SK-N-SH (cell line): ENCODE data around the gene FCHSD2. TPM values are rescaled to one million over a fixed set of nuclear protein-coding genes. Genes with fewer than 3 reads are reported as not detected.

ENCODE experiments used
- CTCF ChIA-PET: fragments of 300-600, 350-600 bp; formaldehyde crosslinking; extraction: SDS; loops from one replicate; lab custom pipeline; 2021; lab: Yijun Ruan, JAX
- POLR2A ChIA-PET: fragments of 350-600 bp; sonication (Branson Sonifier 250); formaldehyde crosslinking; extraction: SDS; loops from one replicate; lab custom pipeline; 2020; ENCODE audit warnings: antibody characterized with exemption, inconsistent platforms; lab: Yijun Ruan, JAX
- DNase-seq: peaks from one replicate; pipeline ENCODE4 v3.0.0; 2012
- H2AFZ ChIP-seq: fragments of 200-600 bp; sonication (generic); 2 replicates; pipeline ENCODE4 v1.8.1; 2016; ENCODE audit warnings: antibody characterized with exemption, mild to moderate bottlenecking, low read depth
- H3F3A ChIP-seq: fragments of 200-600 bp; sonication (generic); replicated peaks from 2 replicates; pipeline ENCODE3; 2016; ENCODE audit warnings: antibody characterized with exemption, mild to moderate bottlenecking; ENCODE audit not compliant: insufficient read depth
- H3K27ac ChIP-seq, 2 experiments: fragments of 200-500 bp in 1 of 2; fragments of 200-600 bp in 1 of 2; sonication (Bioruptor generic) in 1 of 2; sonication (generic), shearing (Covaris generic) in 1 of 2; 2 replicates each; pipeline versions ENCODE4 v1.5.1 to v1.6.1; 2014 to 2016; ENCODE audit warnings: low read depth in 2 of 2, inconsistent platforms in 1 of 2, low read length in 1 of 2, mild to moderate bottlenecking in 1 of 2, mixed read lengths in 1 of 2
- H3K27me3 ChIP-seq: fragments of 200-600 bp; sonication (generic), shearing (Covaris generic); 2 replicates; pipeline ENCODE4 v1.6.1; 2016; ENCODE audit warnings: mixed run types; ENCODE audit not compliant: insufficient read depth
- H3K36me3 ChIP-seq, 2 experiments: fragments of 200-500 bp in 1 of 2; fragments of 200-600 bp in 1 of 2; sonication (Bioruptor generic) in 1 of 2; sonication (generic) in 1 of 2; replicated peaks in 1 of 2; 2 replicates each; pipeline versions ENCODE3 to v1.5.1; 2014 to 2016; ENCODE audit warnings: low read length in 1 of 2, mild to moderate bottlenecking in 1 of 2; ENCODE audit not compliant: insufficient read depth in 2 of 2, control insufficient read depth in 1 of 2
- H3K4me1 ChIP-seq, 2 experiments: fragments of 200-500 bp in 1 of 2; fragments of 200-600 bp in 1 of 2; sonication (Bioruptor generic) in 1 of 2; sonication (generic), shearing (Covaris generic) in 1 of 2; 2 replicates each; pipeline versions ENCODE4 v1.5.1 to v1.6.1; 2014 to 2016; ENCODE audit warnings: low read depth in 1 of 2, low read length in 1 of 2, mixed run types in 1 of 2; ENCODE audit not compliant: insufficient read depth in 2 of 2, control insufficient read depth in 1 of 2
- H3K4me2 ChIP-seq: fragments of 200-600 bp; sonication (generic), shearing (Covaris generic); 2 replicates; pipeline ENCODE4 v1.6.1; 2017; ENCODE audit warnings: mixed run types
- H3K4me3 ChIP-seq, 2 experiments: fragments of 200-500 bp in 1 of 2; fragments of 200-600 bp in 1 of 2; sonication (Bioruptor generic) in 1 of 2; sonication (generic), shearing (Covaris generic) in 1 of 2; 2 replicates each; pipeline versions ENCODE4 v1.5.1 to v1.8.1; 2014 to 2016; ENCODE audit warnings: low read depth in 2 of 2, inconsistent platforms in 1 of 2, low read length in 1 of 2, mild to moderate bottlenecking in 1 of 2, mixed read lengths in 1 of 2, moderate library complexity in 1 of 2
- H3K79me2 ChIP-seq: fragments of 200-600 bp; sonication (generic); 2 replicates; pipeline ENCODE4 v1.8.1; 2017; ENCODE audit warnings: mild to moderate bottlenecking; ENCODE audit not compliant: insufficient read depth
- H3K9ac ChIP-seq: fragments of 200-600 bp; sonication (generic); 2 replicates; pipeline ENCODE4 v1.6.1; 2017; ENCODE audit warnings: mixed run types
- H3K9me2 ChIP-seq: fragments of 200-600 bp; sonication (generic); 2 replicates; pipeline ENCODE4 v1.6.1; 2017; ENCODE audit warnings: mixed run types
- H3K9me3 ChIP-seq: fragments of 200-600 bp; sonication (generic); 2 replicates; pipeline ENCODE4 v1.6.1; 2017; ENCODE audit warnings: mixed run types, mild to moderate bottlenecking, moderate library complexity
- H4K20me1 ChIP-seq: fragments of 200-600 bp; sonication (generic); 2 replicates; pipeline ENCODE4 v1.6.1; 2017; ENCODE audit warnings: mild to moderate bottlenecking, mixed run types; ENCODE audit not compliant: insufficient read depth
- FOXJ3 ChIP-seq: sonication (generic); formaldehyde crosslinking; IDR thresholded peaks from 2 replicates; pipeline ENCODE4 v1.5.1; 2020; ENCODE audit warnings: mild to moderate bottlenecking, missing genetic modification reagents
- FOXM1 ChIP-seq: IDR thresholded peaks from 2 replicates; pipeline ENCODE4 v1.4.0; 2012; ENCODE audit warnings: low read depth, mild to moderate bottlenecking
- GATA2 ChIP-seq: sonication (generic); formaldehyde crosslinking; IDR thresholded peaks from 2 replicates; pipeline ENCODE4 v1.5.0; 2020; ENCODE audit warnings: mild to moderate bottlenecking, missing genetic modification reagents
- JUND ChIP-seq: IDR thresholded peaks from 2 replicates; pipeline ENCODE4 v1.4.0; 2012
- MEF2A ChIP-seq: IDR thresholded peaks from 2 replicates; pipeline ENCODE4 v1.4.0; 2012; ENCODE audit warnings: low read depth, borderline replicate concordance
- MXI1 ChIP-seq: IDR thresholded peaks from 2 replicates; pipeline ENCODE4 v1.6.1; 2012; ENCODE audit warnings: mild to moderate bottlenecking, low read depth, low read length, improper control_type of control experiment
- RAD21 ChIP-seq: IDR thresholded peaks from 2 replicates; pipeline ENCODE4 v1.6.1; 2012; ENCODE audit warnings: mild to moderate bottlenecking, low read length
- RFX5 ChIP-seq: IDR thresholded peaks from 2 replicates; pipeline ENCODE4 v1.6.1; 2012; ENCODE audit warnings: mild to moderate bottlenecking, improper control_type of control experiment, low read length
- RXRA ChIP-seq: IDR thresholded peaks from 2 replicates; pipeline ENCODE4 v1.4.0; 2012; ENCODE audit warnings: low read depth, mild to moderate bottlenecking, borderline replicate concordance
- SMC3 ChIP-seq: IDR thresholded peaks from 2 replicates; pipeline ENCODE4 v1.6.1; 2012; ENCODE audit warnings: low read depth, low read length, improper control_type of control experiment
- TAF1 ChIP-seq: IDR thresholded peaks from 2 replicates; pipeline ENCODE4 v1.6.1; 2012; ENCODE audit warnings: low read depth, mild to moderate bottlenecking, low read length, moderate library complexity, borderline replicate concordance
- TEAD4 ChIP-seq: IDR thresholded peaks from 2 replicates; pipeline ENCODE4 v1.4.0; 2012; ENCODE audit warnings: mild to moderate bottlenecking, borderline replicate concordance; ENCODE audit not compliant: insufficient read depth
- WGBS: methylation state at CpG from one replicate; pipeline ENCODE4 v1.1.6; 2017; ENCODE audit warnings: low lambda C conversion rate; 5-methylcytosine and 5-hydroxymethylcytosine counted together
- polyA plus RNA-seq, 3 experiments: library from polyadenylated mRNA; depleted of rRNA; stranded (reverse); fragments of >200 nt; gene quantifications; 2 replicates each; pipeline ENCODE4 v1.2.3, GENCODE V29; 2012
- TF ChIP-seq, protein P1 (sequence below): IDR thresholded peaks from 2 replicates; pipeline ENCODE4 v1.4.0; 2012; ENCODE audit warnings: low read depth, borderline replicate concordance
- TF ChIP-seq, protein P2 (sequence below): IDR thresholded peaks from 2 replicates; pipeline ENCODE4 v1.4.0; 2012; ENCODE audit warnings: low read depth, borderline replicate concordance
- TF ChIP-seq, protein P3 (sequence below): fragments of 200-600 bp; sonication (generic); IDR thresholded peaks from 2 replicates; pipeline ENCODE4 v1.6.1; 2017; ENCODE audit warnings: antibody characterized with exemption, mild to moderate bottlenecking, moderate library complexity
- TF ChIP-seq, protein P4 (sequence below): IDR thresholded peaks from 2 replicates; pipeline ENCODE4; 2012

FCHSD2 gene
- polyA plus RNA-seq, 1 of the 3 experiments (the other 2 are of a cell fraction): 10.4 TPM

DNA sequence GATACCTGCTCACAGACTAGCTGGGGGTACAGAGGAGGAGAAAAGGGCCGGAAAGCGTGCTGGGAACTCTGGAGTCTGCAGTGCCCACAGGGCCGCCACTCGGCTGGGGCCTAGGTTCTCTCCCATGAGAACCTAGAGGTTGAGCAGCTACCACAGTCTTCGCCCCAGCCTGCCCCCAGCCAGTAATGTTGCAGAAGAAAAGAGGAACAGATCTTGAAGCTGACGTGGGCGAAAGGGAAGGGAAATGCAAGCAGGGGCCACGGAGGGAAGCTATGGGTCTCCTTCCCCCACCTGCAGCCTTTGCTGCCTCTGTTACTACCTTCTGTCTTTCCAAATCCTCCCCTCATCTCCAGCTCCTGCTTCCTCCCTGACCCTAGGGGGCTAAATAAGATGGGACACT is 47.2 kb upstream of the FCHSD2 start:
- Histone ChIP-seq H3K9me2 (no peaks in the 10 kb centered on the region), H3K4me1 (peaks cover 0 to 12% of the 10 kb centered on the region in 2 experiments; a peak in 3 of 4 replicates), H3K27ac (no peak overlapping the region), H3K4me3 (no peak overlapping the region), H3K4me2 (no peak overlapping the region), H3K27me3 (no peaks in the 10 kb centered on the region), H4K20me1 (no peaks in the 10 kb centered on the region), H3K9ac (no peak overlapping the region), H3K79me2 (no peaks in the 10 kb centered on the region), H3K36me3 (no peaks in the 10 kb centered on the region), H3F3A (peaks cover 11% of the 10 kb centered on the region), H2AFZ (no peak overlapping the region)
- 71% methylated on average over 7 of the region's 8 CpGs for WGBS
- CTCF ChIA-PET: interaction anchor here (0.7 to 7.9 kb wide), 7 partner anchors 11 to 359 kb away, joined by 3 to 109 read pairs (median 9); no protein-coding TSS in a partner anchor
- DNase-seq: no peak
- POLR2A ChIA-PET: no interaction called here
- TF ChIP-seq TEAD4: no peak
- TF ChIP-seq RXRA: no peak
- TF ChIP-seq, protein P1, sequence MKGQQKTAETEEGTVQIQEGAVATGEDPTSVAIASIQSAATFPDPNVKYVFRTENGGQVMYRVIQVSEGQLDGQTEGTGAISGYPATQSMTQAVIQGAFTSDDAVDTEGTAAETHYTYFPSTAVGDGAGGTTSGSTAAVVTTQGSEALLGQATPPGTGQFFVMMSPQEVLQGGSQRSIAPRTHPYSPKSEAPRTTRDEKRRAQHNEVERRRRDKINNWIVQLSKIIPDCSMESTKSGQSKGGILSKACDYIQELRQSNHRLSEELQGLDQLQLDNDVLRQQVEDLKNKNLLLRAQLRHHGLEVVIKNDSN: no peak
- no peak for TF ChIP-seq GATA2 (CRISPR knock-in tag)
- TF ChIP-seq SMC3: no peak
- no peak for TF ChIP-seq TAF1
- TF ChIP-seq, protein P2, sequence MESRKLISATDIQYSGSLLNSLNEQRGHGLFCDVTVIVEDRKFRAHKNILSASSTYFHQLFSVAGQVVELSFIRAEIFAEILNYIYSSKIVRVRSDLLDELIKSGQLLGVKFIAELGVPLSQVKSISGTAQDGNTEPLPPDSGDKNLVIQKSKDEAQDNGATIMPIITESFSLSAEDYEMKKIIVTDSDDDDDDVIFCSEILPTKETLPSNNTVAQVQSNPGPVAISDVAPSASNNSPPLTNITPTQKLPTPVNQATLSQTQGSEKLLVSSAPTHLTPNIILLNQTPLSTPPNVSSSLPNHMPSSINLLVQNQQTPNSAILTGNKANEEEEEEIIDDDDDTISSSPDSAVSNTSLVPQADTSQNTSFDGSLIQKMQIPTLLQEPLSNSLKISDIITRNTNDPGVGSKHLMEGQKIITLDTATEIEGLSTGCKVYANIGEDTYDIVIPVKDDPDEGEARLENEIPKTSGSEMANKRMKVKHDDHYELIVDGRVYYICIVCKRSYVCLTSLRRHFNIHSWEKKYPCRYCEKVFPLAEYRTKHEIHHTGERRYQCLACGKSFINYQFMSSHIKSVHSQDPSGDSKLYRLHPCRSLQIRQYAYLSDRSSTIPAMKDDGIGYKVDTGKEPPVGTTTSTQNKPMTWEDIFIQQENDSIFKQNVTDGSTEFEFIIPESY: no peak
- TF ChIP-seq MXI1: no peak
- no peak for TF ChIP-seq JUND
- no peak for TF ChIP-seq FOXM1
- TF ChIP-seq RAD21: no peak
- TF ChIP-seq FOXJ3 (CRISPR knock-in tag): no peak
- TF ChIP-seq, protein P3, sequence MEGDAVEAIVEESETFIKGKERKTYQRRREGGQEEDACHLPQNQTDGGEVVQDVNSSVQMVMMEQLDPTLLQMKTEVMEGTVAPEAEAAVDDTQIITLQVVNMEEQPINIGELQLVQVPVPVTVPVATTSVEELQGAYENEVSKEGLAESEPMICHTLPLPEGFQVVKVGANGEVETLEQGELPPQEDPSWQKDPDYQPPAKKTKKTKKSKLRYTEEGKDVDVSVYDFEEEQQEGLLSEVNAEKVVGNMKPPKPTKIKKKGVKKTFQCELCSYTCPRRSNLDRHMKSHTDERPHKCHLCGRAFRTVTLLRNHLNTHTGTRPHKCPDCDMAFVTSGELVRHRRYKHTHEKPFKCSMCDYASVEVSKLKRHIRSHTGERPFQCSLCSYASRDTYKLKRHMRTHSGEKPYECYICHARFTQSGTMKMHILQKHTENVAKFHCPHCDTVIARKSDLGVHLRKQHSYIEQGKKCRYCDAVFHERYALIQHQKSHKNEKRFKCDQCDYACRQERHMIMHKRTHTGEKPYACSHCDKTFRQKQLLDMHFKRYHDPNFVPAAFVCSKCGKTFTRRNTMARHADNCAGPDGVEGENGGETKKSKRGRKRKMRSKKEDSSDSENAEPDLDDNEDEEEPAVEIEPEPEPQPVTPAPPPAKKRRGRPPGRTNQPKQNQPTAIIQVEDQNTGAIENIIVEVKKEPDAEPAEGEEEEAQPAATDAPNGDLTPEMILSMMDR: no peak
- TF ChIP-seq MEF2A: no peak
- TF ChIP-seq, protein P4, sequence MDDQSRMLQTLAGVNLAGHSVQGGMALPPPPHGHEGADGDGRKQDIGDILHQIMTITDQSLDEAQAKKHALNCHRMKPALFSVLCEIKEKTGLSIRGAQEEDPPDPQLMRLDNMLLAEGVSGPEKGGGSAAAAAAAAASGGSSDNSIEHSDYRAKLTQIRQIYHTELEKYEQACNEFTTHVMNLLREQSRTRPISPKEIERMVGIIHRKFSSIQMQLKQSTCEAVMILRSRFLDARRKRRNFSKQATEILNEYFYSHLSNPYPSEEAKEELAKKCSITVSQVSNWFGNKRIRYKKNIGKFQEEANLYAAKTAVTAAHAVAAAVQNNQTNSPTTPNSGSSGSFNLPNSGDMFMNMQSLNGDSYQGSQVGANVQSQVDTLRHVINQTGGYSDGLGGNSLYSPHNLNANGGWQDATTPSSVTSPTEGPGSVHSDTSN: no peak
- no peak for TF ChIP-seq RFX5
- TF ChIP-seq, all 33 proteins: peak for 0
- no peaks in the 10 kb centered on the region for H3K9me3 ChIP-seq
